PC-9 (cell line): ENCODE data around the gene HLA-DOA.

ENCODE experiments used
- CTCF ChIP-seq: fragments of 200-600 bp; sonication (generic); conservative IDR thresholded peaks from 2 replicates; pipeline ENCODE4 v1.6.1; 2017; ENCODE audit warnings: mixed run types, antibody characterized with exemption, mild to moderate bottlenecking, moderate library complexity
- EZH2 ChIP-seq: fragments of 200-600 bp; sonication (generic); IDR thresholded peaks from 2 replicates; pipeline ENCODE4 v1.8.0; 2017; ENCODE audit warnings: antibody characterized with exemption, low read depth

- TF ChIP-seq CTCF (no peak), EZH2 (no peak)
Observed at GRCh38 chr6:33015798-33016197, 6.4 kb upstream of the HLA-DOA start.
